ENCODE results near the gene FAM25G.
"Not testable (repeated sequence)": the region's sequence is repeated elsewhere in the genome, so short reads cannot be mapped to it uniquely, and the experiment has no call there.

DNA sequence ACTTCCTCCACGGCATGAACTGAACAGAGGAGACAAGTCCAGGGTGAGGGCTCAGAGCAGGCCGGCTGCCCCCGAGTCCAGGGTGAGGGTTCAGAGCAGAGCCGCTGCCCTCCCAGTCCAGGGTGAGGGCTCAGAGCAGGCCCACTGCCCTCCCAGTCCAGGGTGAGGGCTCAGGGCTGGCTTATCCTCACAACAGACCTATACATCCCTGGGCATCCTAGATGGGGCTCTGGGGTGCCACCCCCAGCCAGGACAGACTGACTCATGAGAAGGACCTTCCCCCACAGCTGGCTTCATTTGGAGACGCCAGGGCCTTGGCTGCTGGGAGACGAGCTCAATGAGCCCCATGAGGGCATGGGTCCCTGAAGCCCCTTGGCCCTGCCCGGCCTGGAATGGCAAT lies 1.9 kb downstream of the FAM25G start:
- TF ChIP-seq MXI1 (IDR thresholded peaks at IDR 0.05; ENCODE audit: borderline replicate concordance, low read depth, low read length); RFX5 (IDR thresholded peaks at IDR 0.05; ENCODE audit: low read depth, low read length); BHLHE40 (IDR thresholded peaks at IDR 0.05; ENCODE audit: low read depth, low read length); CHD1 (IDR thresholded peaks at IDR 0.05; ENCODE audit: low read depth, low read length); FOS (IDR thresholded peaks at IDR 0.05; ENCODE audit: low read depth, low read length); CEBPB (IDR thresholded peaks at IDR 0.05; ENCODE audit: low read depth, low read length); POLR2A (IDR thresholded peaks at IDR 0.05; ENCODE audit: low read depth, low read length); MAZ (IDR thresholded peaks at IDR 0.05; ENCODE audit: borderline replicate concordance, low read depth, low read length): not testable (repeated sequence)
- TF ChIP-seq, protein P1, sequence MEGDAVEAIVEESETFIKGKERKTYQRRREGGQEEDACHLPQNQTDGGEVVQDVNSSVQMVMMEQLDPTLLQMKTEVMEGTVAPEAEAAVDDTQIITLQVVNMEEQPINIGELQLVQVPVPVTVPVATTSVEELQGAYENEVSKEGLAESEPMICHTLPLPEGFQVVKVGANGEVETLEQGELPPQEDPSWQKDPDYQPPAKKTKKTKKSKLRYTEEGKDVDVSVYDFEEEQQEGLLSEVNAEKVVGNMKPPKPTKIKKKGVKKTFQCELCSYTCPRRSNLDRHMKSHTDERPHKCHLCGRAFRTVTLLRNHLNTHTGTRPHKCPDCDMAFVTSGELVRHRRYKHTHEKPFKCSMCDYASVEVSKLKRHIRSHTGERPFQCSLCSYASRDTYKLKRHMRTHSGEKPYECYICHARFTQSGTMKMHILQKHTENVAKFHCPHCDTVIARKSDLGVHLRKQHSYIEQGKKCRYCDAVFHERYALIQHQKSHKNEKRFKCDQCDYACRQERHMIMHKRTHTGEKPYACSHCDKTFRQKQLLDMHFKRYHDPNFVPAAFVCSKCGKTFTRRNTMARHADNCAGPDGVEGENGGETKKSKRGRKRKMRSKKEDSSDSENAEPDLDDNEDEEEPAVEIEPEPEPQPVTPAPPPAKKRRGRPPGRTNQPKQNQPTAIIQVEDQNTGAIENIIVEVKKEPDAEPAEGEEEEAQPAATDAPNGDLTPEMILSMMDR (conservative IDR thresholded peaks at IDR 0.05; ENCODE audit: low read depth, low read length): not testable (repeated sequence)
- TF ChIP-seq, protein P2, sequence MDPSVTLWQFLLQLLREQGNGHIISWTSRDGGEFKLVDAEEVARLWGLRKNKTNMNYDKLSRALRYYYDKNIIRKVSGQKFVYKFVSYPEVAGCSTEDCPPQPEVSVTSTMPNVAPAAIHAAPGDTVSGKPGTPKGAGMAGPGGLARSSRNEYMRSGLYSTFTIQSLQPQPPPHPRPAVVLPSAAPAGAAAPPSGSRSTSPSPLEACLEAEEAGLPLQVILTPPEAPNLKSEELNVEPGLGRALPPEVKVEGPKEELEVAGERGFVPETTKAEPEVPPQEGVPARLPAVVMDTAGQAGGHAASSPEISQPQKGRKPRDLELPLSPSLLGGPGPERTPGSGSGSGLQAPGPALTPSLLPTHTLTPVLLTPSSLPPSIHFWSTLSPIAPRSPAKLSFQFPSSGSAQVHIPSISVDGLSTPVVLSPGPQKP (IDR thresholded peaks at IDR 0.05; ENCODE audit: borderline replicate concordance, low read depth, low read length): not testable (repeated sequence)
- TF ChIP-seq, protein P3, sequence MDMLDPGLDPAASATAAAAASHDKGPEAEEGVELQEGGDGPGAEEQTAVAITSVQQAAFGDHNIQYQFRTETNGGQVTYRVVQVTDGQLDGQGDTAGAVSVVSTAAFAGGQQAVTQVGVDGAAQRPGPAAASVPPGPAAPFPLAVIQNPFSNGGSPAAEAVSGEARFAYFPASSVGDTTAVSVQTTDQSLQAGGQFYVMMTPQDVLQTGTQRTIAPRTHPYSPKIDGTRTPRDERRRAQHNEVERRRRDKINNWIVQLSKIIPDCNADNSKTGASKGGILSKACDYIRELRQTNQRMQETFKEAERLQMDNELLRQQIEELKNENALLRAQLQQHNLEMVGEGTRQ (IDR thresholded peaks at IDR 0.05; ENCODE audit: low read depth, low read length): not testable (repeated sequence)

Data from IMR-90 (cell line).